CD4-positive, alpha-beta T cell (primary cell): ENCODE results near the gene SYPL2. TPM values are rescaled to one million over a fixed set of nuclear protein-coding genes. Genes with fewer than 3 reads are reported as not detected.

Source experiments
- ATAC-seq: fragments of 200-7000 bp; cut with Tn5 transposase; one replicate; pipeline ENCODE4 v1.10.0; 2022; ENCODE audit warnings: mild to moderate bottlenecking; ENCODE audit not compliant: poor library complexity
- CTCF ChIA-PET: fragments of 350-600 bp; sonication (Branson Sonifier 250); formaldehyde crosslinking; loops from one replicate; lab custom pipeline; 2021; ENCODE audit warnings: antibody characterized with exemption, inconsistent platforms; lab: Charles Lee
- POLR2A ChIA-PET: fragments of 350-600 bp; sonication (Branson Sonifier 250); formaldehyde crosslinking; loops from one replicate; lab custom pipeline; 2021; ENCODE audit warnings: antibody characterized with exemption, inconsistent platforms; lab: Charles Lee
- DNase-seq, 14 experiments: peaks; one replicate each; pipeline ENCODE4 v3.0.0-alpha.2; 2013 to 2020; ENCODE audit warnings: mixed read lengths in 2 of 14
- H3K27ac ChIP-seq, 2 donors: one replicate each; pipeline versions ENCODE4 v1.5.1 to v1.7.0; 2013; ENCODE audit warnings: low read length in 2 of 2, low read depth in 1 of 2, mild to moderate bottlenecking in 1 of 2
- H3K27me3 ChIP-seq, 2 experiments: 1 replicate in 1 of 2; 2 replicates in 1 of 2; pipeline versions ENCODE4 v1.6.1 to v1.7.0; 2013; ENCODE audit warnings: low read length in 2 of 2, control low read depth in 1 of 2, mild to moderate bottlenecking in 1 of 2, moderate library complexity in 1 of 2; ENCODE audit not compliant: insufficient read depth in 2 of 2, control insufficient read depth in 1 of 2
- H3K36me3 ChIP-seq: one replicate; pipeline ENCODE4 v1.6.1; 2013; ENCODE audit warnings: low read length, control low read depth; ENCODE audit not compliant: insufficient read depth
- H3K4me1 ChIP-seq: one replicate; pipeline ENCODE4 v1.6.1; 2013; ENCODE audit warnings: low read length, control low read depth; ENCODE audit not compliant: insufficient read depth
- H3K4me3 ChIP-seq: one replicate; pipeline ENCODE4 v1.5.1; 2013; ENCODE audit warnings: mild to moderate bottlenecking, low read length, moderate library complexity
- H3K9me3 ChIP-seq, 2 experiments: 1 replicate in 1 of 2; 2 replicates in 1 of 2; pipeline versions ENCODE4 v1.6.1 to v1.7.0; 2013; ENCODE audit warnings: low read length in 2 of 2, mild to moderate bottlenecking in 2 of 2, control low read depth in 1 of 2, moderate library complexity in 1 of 2; ENCODE audit not compliant: control insufficient read depth in 1 of 2, insufficient read depth in 1 of 2
- H3K27ac Mint-ChIP-seq: one replicate; pipeline ENCODE4 v1.8.0; 2020; ENCODE audit warnings: mixed read lengths
- H3K27me3 Mint-ChIP-seq: one replicate; pipeline ENCODE4 v1.8.0; 2021; ENCODE audit warnings: mixed read lengths
- H3K36me3 Mint-ChIP-seq: one replicate; pipeline ENCODE4 v1.8.0; 2021; ENCODE audit warnings: low read depth, mixed read lengths
- H3K4me1 Mint-ChIP-seq: one replicate; pipeline ENCODE4 v1.8.0; 2021; ENCODE audit warnings: low read depth, mixed read lengths
- H3K4me3 Mint-ChIP-seq: one replicate; pipeline ENCODE4 v1.8.0; 2020; ENCODE audit warnings: mild to moderate bottlenecking, mixed read lengths
- H3K9me3 Mint-ChIP-seq: one replicate; pipeline ENCODE4 v1.8.0; 2020; ENCODE audit warnings: mixed read lengths
- intact Hi-C, 2 experiments: fragments of 100-400 bp; cut with DNase I in 1 of 2; cut with micrococcal nuclease in 1 of 2; formaldehyde crosslinking; loops; one replicate each; pipeline versions ENCODE4 v1.15.1 to v1.9.0; 2023 to 2025; cut with DNase I, micrococcal nuclease
- polyA plus RNA-seq, 2 donors: library from polyadenylated mRNA; unstranded; fragments of 120-200 nt; gene quantifications; one replicate each; pipeline ENCODE4 v1.2.1, GENCODE V29; 2013
- total RNA-seq, 174 experiments: library from RNA in 2 of 174; stranded (reverse) in 2 of 174; gene quantifications; one replicate each; pipeline ENCODE4 v1.2.3 and lab custom pipeline; 2021 to 2026
- TF ChIP-seq, protein P1 (sequence below): fragments of 200-600 bp; IDR thresholded peaks from one replicate; pipeline ENCODE4 v1.8.0; 2022; ENCODE audit warnings: antibody characterized with exemption, mild to moderate bottlenecking

Gene SYPL2
- not detected for total RNA-seq
- polyA plus RNA-seq (2013, experiment 1 of 2), result 0.04 TPM
- 4.8 TPM for polyA plus RNA-seq (2013, experiment 2 of 2)
- total RNA-seq (lab: John Stamatoyannopoulos, UW), result 0 to 0.31 (median 0) reads per million in 172 experiments

DNA sequence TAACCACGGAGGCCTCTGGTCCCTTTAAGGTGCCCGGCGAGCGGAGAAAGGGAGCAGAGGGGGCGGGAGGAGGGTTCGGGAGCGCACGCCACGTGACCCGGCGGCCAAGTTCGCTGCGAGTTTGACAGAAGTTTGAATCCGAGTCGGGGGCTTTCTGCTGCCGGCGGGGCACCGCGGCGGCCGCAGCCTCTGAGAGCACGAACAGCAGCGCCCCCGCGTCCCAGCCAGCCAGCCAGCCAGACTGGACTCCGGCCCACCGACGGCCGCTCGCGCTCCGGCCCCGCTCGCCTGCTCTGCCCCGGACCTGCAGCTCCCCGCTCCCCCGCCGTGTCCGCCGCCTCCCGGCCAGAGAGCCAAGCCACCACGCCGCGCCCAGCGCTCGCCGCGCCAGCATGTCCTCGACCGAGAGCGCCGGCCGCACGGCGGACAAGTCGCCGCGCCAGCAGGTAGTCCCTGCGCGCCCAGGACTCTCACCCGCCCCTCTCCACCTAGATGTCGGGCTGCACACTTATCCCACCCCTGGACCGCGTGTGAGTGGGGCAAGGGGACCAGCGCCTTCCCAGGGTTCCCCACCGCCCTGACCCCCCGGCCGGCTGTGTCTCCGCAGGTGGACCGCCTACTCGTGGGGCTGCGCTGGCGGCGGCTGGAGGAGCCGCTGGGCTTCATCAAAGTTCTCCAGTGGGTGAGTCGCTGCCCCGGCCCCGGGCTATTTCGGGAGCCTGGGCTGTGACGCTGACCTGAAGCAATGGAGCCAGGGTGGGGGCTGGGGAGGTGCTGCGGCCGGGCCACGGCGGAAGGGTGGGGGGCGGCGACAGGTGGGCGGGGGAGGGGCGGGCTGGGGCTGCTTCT, at the start of gene SYPL2:
Gene SYPL2 (plus strand): TSS at position 95 of the 849 bp plus-strand sequence. CDS start 298 bp downstream, at position 393.
- CTCF ChIA-PET, result no interaction called here

DNA sequence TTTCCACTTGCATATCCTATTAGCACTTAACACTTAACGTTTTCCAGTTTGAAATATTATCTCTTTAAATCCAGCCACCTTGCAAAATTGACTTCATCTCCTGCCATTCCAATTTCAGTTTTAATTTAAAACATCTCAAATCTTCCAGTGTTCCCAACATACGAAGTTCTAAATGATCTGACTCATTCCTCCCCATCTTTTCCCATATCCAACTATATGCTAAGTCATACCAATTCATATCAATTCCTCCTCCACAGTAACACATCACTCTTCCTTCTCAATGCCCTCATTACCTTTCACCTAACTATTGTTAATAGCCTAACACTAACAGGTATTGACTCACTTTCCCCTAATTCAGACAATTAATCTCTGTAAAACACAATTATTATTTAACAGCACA, 42.8 kb upstream of the SYPL2 start:
- Histone ChIP-seq H3K27ac (peak overlapping the region; percentile 9 to 55), H3K36me3 (peaks cover 45% of the 10 kb centered on the region), H3K9me3 (no peaks in the 10 kb centered on the region), H3K4me1 (peaks cover 33% of the 10 kb centered on the region), H3K27me3 (no peaks in the 10 kb centered on the region), H3K4me3 (no peak overlapping the region)
- ChIA-PET POLR2A (interaction anchor here (0.7 to 6.5 kb wide), 2 partner anchors 57 to 60 kb away, joined by 4 to 76 read pairs; partner anchors contain the start of gene ATXN7L2), CTCF (interaction anchor here (3.0 kb wide), 1 partner anchor 109 kb away, joined by 18 read pairs; no protein-coding TSS in a partner anchor)
- Mint-ChIP-seq H3K4me1 (peaks cover 66% of the 10 kb centered on the region), H3K9me3 (no peaks in the 10 kb centered on the region), H3K27ac (peak overlapping the region; percentile 98), H3K27me3 (no peaks in the 10 kb centered on the region), H3K36me3 (peaks cover 63% of the 10 kb centered on the region), H3K4me3 (peak overlapping the region; percentile 39)
- intact Hi-C loops, result no loop called here
- no peak for ATAC-seq
- TF ChIP-seq, protein P1, sequence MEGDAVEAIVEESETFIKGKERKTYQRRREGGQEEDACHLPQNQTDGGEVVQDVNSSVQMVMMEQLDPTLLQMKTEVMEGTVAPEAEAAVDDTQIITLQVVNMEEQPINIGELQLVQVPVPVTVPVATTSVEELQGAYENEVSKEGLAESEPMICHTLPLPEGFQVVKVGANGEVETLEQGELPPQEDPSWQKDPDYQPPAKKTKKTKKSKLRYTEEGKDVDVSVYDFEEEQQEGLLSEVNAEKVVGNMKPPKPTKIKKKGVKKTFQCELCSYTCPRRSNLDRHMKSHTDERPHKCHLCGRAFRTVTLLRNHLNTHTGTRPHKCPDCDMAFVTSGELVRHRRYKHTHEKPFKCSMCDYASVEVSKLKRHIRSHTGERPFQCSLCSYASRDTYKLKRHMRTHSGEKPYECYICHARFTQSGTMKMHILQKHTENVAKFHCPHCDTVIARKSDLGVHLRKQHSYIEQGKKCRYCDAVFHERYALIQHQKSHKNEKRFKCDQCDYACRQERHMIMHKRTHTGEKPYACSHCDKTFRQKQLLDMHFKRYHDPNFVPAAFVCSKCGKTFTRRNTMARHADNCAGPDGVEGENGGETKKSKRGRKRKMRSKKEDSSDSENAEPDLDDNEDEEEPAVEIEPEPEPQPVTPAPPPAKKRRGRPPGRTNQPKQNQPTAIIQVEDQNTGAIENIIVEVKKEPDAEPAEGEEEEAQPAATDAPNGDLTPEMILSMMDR, result no peak
- DNase-seq, result no peak

More for the DNA sequence above, at the start of gene SYPL2:
- no peak within 1 kb of the TSS for H3K27ac Mint-ChIP-seq
- peaks cover 17% of the 10 kb centered on the region for H3K4me1 ChIP-seq
- H3K9me3 Mint-ChIP-seq, result no peaks in the 10 kb centered on the region
- peaks cover 0 to 8% of the 10 kb centered on the region in 2 experiments for H3K9me3 ChIP-seq
- no peaks in the 10 kb centered on the region for H3K36me3 ChIP-seq
- TF ChIP-seq, protein P1, result no peak
- H3K27me3 ChIP-seq, result peaks cover 58 to 73% of the 10 kb centered on the region in 2 experiments
- ATAC-seq (peak; percentile 54), DNase-seq (peak in 3 of 14 experiments; percentile 19 to 48 (median 42))
- H3K27me3 Mint-ChIP-seq, result peaks cover 87% of the 10 kb centered on the region
- H3K4me3 ChIP-seq, result peak within 1 kb of the TSS; percentile 45
- intact Hi-C loops, result no loop called here
- H3K36me3 Mint-ChIP-seq, result no peaks in the 10 kb centered on the region
- peaks cover 15% of the 10 kb centered on the region for H3K4me1 Mint-ChIP-seq
- no peak within 1 kb of the TSS for H3K27ac ChIP-seq
- POLR2A ChIA-PET, result no interaction called here
- peak within 1 kb of the TSS; percentile 86 for H3K4me3 Mint-ChIP-seq

DNA sequence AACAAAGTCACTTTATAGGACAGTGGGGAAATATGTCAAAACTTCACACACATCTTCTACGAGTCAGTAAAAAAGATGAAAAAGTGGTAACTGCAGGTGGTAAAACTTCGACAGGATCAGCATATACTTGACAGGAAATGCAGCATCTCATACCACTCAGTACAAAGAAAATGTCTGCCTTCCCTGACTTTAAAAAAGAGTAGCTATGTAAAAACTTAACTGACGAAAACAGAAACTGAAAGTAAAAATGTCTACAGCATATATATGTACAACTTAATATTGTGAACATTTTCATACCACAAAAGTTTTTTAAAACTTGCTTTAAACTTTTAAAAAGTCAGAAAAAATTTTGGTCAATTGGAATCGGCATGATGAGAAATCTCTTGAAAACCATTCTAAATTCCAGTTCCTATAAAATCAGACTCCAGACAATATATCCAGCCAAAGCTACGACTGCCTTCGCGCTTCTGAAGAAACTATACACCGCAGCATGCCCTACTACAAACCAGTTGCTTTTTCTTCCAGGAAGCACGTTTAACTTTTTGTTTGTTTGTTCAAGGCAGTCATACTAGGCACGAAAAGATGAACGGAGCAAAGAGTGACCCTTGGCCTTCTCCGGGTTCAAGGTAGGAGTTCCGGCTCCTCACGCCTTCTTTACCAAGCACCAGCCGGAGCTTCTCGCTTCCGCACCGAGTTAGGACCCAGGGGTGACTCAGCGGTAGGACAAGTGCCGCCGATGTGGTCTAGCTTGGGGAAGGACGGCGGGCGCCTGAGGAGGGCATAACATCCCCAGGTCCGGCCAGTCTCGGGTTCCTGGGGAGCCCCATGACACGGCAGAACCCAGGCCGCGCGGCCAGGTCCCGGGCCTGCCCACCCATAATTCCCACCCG, 40.7 kb upstream of the SYPL2 start:
- Mint-ChIP-seq H3K4me1 (peaks cover 58% of the 10 kb centered on the region), H3K36me3 (peaks cover 46% of the 10 kb centered on the region), H3K27ac (peak overlapping the region; percentile 98), H3K9me3 (no peaks in the 10 kb centered on the region), H3K4me3 (peak overlapping the region; percentile 98), H3K27me3 (no peaks in the 10 kb centered on the region)
- H3K27ac ChIP-seq, result peak overlapping the region; percentile 91 to 95
- TF ChIP-seq, protein P1, result no peak
- POLR2A ChIA-PET, result interaction anchor here (0.6 to 6.5 kb wide), 29 partner anchors 14 to 913 kb away, joined by 3 to 76 read pairs (median 5); partner anchors contain the start of genes AMIGO1, AMPD2, ATXN7L2 and CLCC1
- intact Hi-C loops, result loop anchor here (1.0 to 5.0 kb wide), 11 partner anchors 57 to 609 kb away; partner anchors contain the start of genes ATXN7L2 (in 1 of the 2), ELAPOR1 (in 1 of the 2), GNAI3 (in 1 of the 2) and STRIP1 (in 1 of the 2)
- DNase-seq (peak in 11 of 14 experiments; percentile 33 to 84 (median 51)), ATAC-seq (peak; percentile 43)
- peak overlapping the region; percentile 98 for H3K4me3 ChIP-seq
- no peaks in the 10 kb centered on the region for H3K9me3 ChIP-seq
- no peaks in the 10 kb centered on the region for H3K27me3 ChIP-seq
- peaks cover 26% of the 10 kb centered on the region for H3K36me3 ChIP-seq
- CTCF ChIA-PET, result interaction anchor here (0.9 to 3.0 kb wide), 7 partner anchors 27 to 559 kb away, joined by 3 to 18 read pairs (median 7); partner anchors contain the start of genes AHCYL1, ATXN7L2 and CYB561D1
- peaks cover 33% of the 10 kb centered on the region for H3K4me1 ChIP-seq
